Activated T-helper 9 cell treated with anti-CD3 and anti-CD28 coated beads, Interleukin-2, amount 50 U/mL, for 16 hours (primary cell): ENCODE data around the gene PGP.
"Not testable (repeated sequence)": the region's sequence is repeated elsewhere in the genome, so short reads cannot be mapped to it uniquely, and the experiment has no call there.

Experiments
- DNase-seq: peaks from one replicate; pipeline ENCODE4 v3.0.0-alpha.2; 2020; ENCODE audit warnings: low read depth

The PGP gene

GRCh38 chr16:2216330-2216729, 1.7 kb upstream of the PGP start:
- DNase-seq, result no peak

GRCh38 chr16:2213817-2214718, 572 bp downstream of the PGP start:
- DNase-seq, result no peak

GRCh38 chr16:2212362-2213324, 2.0 kb downstream of the PGP start:
- no peak for DNase-seq

- DNase-seq, result no peak
Observed at GRCh38 chr16:2211923-2212347, 2.7 kb downstream of the PGP start.

GRCh38 chr16:2210386-2211365, 4.0 kb downstream of the PGP start, which contains the start of gene BRICD5:
BRICD5 (minus strand) TSS chr16:2210863; CDS start chr16:2210833, 30 bp downstream.
- no peak for DNase-seq

GRCh38 chr16:2210009-2210332, 4.7 kb downstream of the PGP start:
- no peak for DNase-seq

- no peak for DNase-seq
Observed at GRCh38 chr16:2209258-2210008, 5.2 kb downstream of the PGP start.

GRCh38 chr16:2208772-2209171, 5.9 kb downstream of the PGP start:
- no peak for DNase-seq

- no peak for DNase-seq
Observed at GRCh38 chr16:2208308-2208707, 6.3 kb downstream of the PGP start.

- DNase-seq, result no peak
Observed at GRCh38 chr16:2207872-2208271, 6.8 kb downstream of the PGP start.

- DNase-seq, result no peak
Observed at GRCh38 chr16:2206780-2207433, 7.7 kb downstream of the PGP start.

- no peak for DNase-seq
Observed at GRCh38 chr16:2206420-2206779, 8.2 kb downstream of the PGP start.

- no peak for DNase-seq
Observed at GRCh38 chr16:2205967-2206313, 8.7 kb downstream of the PGP start.

GRCh38 chr16:2205104-2205966, 9.3 kb downstream of the PGP start, which contains the start of gene MLST8:
MLST8 (plus strand) TSS chr16:2205454; CDS start chr16:2206086, 632 bp downstream.
- DNase-seq, result peak; percentile 87

GRCh38 chr16:2204416-2205103, 10.1 kb downstream of the PGP start:
- DNase-seq, result no peak

- not testable (repeated sequence) for DNase-seq
Observed at GRCh38 chr16:2203119-2203688, 11.4 kb downstream of the PGP start.

GRCh38 chr16:2200313-2200712, 14.3 kb downstream of the PGP start:
- DNase-seq, result no peak

GRCh38 chr16:2199621-2200139, 15.0 kb downstream of the PGP start:
- DNase-seq, result no peak
